Measurements from ENCODE around the gene CNN3.

- no peak for TF ChIP-seq CTCF (conservative IDR thresholded peaks at IDR 0.05; ENCODE audit: low read depth, low read length)
- no peak for TF ChIP-seq EZH2 (IDR thresholded peaks at IDR 0.05; ENCODE audit: borderline replicate concordance, low read depth, low read length, poor library complexity, severe bottlenecking)
These were observed 28.2 kb downstream of the CNN3 start for GRCh38 chr1:94898491-94899385.
